ENCODE data around the gene CADPS2. TPM values are rescaled to one million over a fixed set of nuclear protein-coding genes. Genes with fewer than 3 reads are reported as not detected.

The CADPS2 gene
- total and polyA plus RNA-seq, 4 donors: 5.6 to 41.1 (median 11.0) TPM

- no peak overlapping the region for H3K4me3 ChIP-seq (ENCODE audit: low read depth in 1 of 3, low read length in 3 of 3)
- WGBS: 94% methylated on average over 4 of the region's 4 CpGs
- no peaks in the 10 kb centered on the region for H3K4me1 ChIP-seq (ENCODE audit: control insufficient read depth in 4 of 4, insufficient read depth in 4 of 4, low read length in 3 of 4)
- H3K9ac ChIP-seq (ENCODE audit: low read depth in 1 of 2, low read length in 2 of 2): no peak overlapping the region
- no peaks in the 10 kb centered on the region for H3K36me3 ChIP-seq (ENCODE audit: control insufficient read depth in 4 of 4, insufficient read depth in 3 of 4, low read depth in 1 of 4, low read length in 3 of 4)
- no peaks in the 10 kb centered on the region for H3K27me3 ChIP-seq (ENCODE audit: control insufficient read depth in 4 of 4, insufficient read depth in 4 of 4, low read length in 3 of 4)
- no peak for TF ChIP-seq JUND (IDR thresholded peaks at IDR 0.05)
- no peak for TF ChIP-seq ATF3 (IDR thresholded peaks at IDR 0.05)
- no peak for TF ChIP-seq RAD21 (IDR thresholded peaks at IDR 0.05)
- TF ChIP-seq FOXA2 (IDR thresholded peaks at IDR 0.05): no peak
- TF ChIP-seq RXRA (IDR thresholded peaks at IDR 0.05): no peak
- TF ChIP-seq ZBTB33 (IDR thresholded peaks at IDR 0.05): no peak
- TF ChIP-seq TAF1 (conservative IDR thresholded peaks at IDR 0.05): no peak
- no peak for TF ChIP-seq YY1 (IDR thresholded peaks at IDR 0.05)
- TF ChIP-seq HNF4A (conservative IDR thresholded peaks at IDR 0.05): no peak
- TF ChIP-seq GABPA (IDR thresholded peaks at IDR 0.05 in 1 of 2, conservative IDR thresholded peaks at IDR 0.05 in 1 of 2): no peak
- no peaks in the 10 kb centered on the region for H3K9me3 ChIP-seq (ENCODE audit: control insufficient read depth in 4 of 4, low read length in 3 of 4)
- DNase-seq (ENCODE audit: low spot score): no peak
- H3K27ac ChIP-seq (ENCODE audit: low read depth in 1 of 2, low read length in 2 of 2): no peak overlapping the region
Observed at GRCh38 chr7:122770686-122771335, 115.4 kb downstream of the CADPS2 start.

- DNase-seq (ENCODE audit: low spot score): no peak
- Histone ChIP-seq H3K36me3 (ENCODE audit: control insufficient read depth in 4 of 4, insufficient read depth in 3 of 4, low read depth in 1 of 4, low read length in 3 of 4) (no peaks in the 10 kb centered on the region), H3K9me3 (ENCODE audit: control insufficient read depth in 4 of 4, low read length in 3 of 4) (no peaks in the 10 kb centered on the region), H3K27me3 (ENCODE audit: control insufficient read depth in 4 of 4, insufficient read depth in 4 of 4, low read length in 3 of 4) (no peaks in the 10 kb centered on the region), H3K4me1 (ENCODE audit: control insufficient read depth in 4 of 4, insufficient read depth in 4 of 4, low read length in 3 of 4) (no peaks in the 10 kb centered on the region), H3K9ac (ENCODE audit: low read depth in 1 of 2, low read length in 2 of 2) (no peak overlapping the region), H3K4me3 (ENCODE audit: low read depth in 1 of 3, low read length in 3 of 3) (no peak overlapping the region), H3K27ac (ENCODE audit: low read depth in 1 of 2, low read length in 2 of 2) (no peak overlapping the region)
- 87% methylated on average over 3 of the region's 3 CpGs for WGBS
- TF ChIP-seq EGR1 (IDR thresholded peaks at IDR 0.05; ENCODE audit: low read depth in 2 of 2): no peak
- TF ChIP-seq RAD21 (IDR thresholded peaks at IDR 0.05): no peak
- no peak for TF ChIP-seq MAX (IDR thresholded peaks at IDR 0.05)
- no peak for TF ChIP-seq FOXA1 (IDR thresholded peaks at IDR 0.05)
- TF ChIP-seq GABPA (IDR thresholded peaks at IDR 0.05 in 1 of 2, conservative IDR thresholded peaks at IDR 0.05 in 1 of 2): no peak
- no peak for TF ChIP-seq TAF1 (conservative IDR thresholded peaks at IDR 0.05)
- TF ChIP-seq SP1 (IDR thresholded peaks at IDR 0.05): no peak
- TF ChIP-seq ATF3 (IDR thresholded peaks at IDR 0.05): no peak
- no peak for TF ChIP-seq CTCF (IDR thresholded peaks at IDR 0.05; ENCODE audit: low read depth, low read length, missing input control)
- TF ChIP-seq HNF4A (conservative IDR thresholded peaks at IDR 0.05): no peak
- no peak for TF ChIP-seq ZBTB33 (IDR thresholded peaks at IDR 0.05)
- TF ChIP-seq REST (IDR thresholded peaks at IDR 0.05): no peak
- TF ChIP-seq FOXA2 (IDR thresholded peaks at IDR 0.05): no peak
- TF ChIP-seq HNF4G (IDR thresholded peaks at IDR 0.05): no peak
- no peak for TF ChIP-seq RXRA (IDR thresholded peaks at IDR 0.05)
- TF ChIP-seq YY1 (IDR thresholded peaks at IDR 0.05): no peak
- no peak for TF ChIP-seq NR2F2 (IDR thresholded peaks at IDR 0.05)
Observed at GRCh38 chr7:122768827-122769226, 117.4 kb downstream of the CADPS2 start.

All from liver (tissue), 9 donors.